GM12891 (cell line): ENCODE data around the gene NBEA.

ENCODE experiments used
- POLR2A ChIP-seq: IDR thresholded peaks from 2 replicates; pipeline ENCODE4 v1.6.1; 2011; ENCODE audit warnings: low read depth, low read length, control low read depth
- SPI1 ChIP-seq: IDR thresholded peaks from 2 replicates; pipeline ENCODE4 v1.6.1; 2011; ENCODE audit warnings: low read depth, low read length, control low read depth

DNA sequence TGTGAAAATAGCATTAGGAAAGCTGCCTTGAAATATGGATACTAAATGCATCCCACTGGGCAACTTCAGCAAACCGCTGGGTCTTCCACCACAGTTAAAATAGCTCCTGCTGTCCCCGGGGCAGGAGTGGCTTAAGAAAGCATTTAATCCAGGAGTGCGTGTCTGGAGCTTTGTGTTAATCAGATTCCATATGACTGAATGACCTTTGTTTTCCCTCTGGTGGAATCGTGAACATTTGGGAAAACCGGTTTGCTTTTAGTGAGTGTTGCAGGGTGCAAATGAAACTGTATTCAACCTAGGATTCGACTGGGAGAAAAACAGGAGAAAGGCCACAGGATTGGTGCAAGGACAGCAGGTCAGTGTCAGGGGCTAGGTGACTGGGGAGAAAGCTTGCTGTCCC is 772.1 kb downstream of the NBEA start:
- no peak for TF ChIP-seq SPI1
- no peak for TF ChIP-seq POLR2A
